ENCODE results near the gene RIMKLB.
"Not testable (repeated sequence)": the region's sequence is repeated elsewhere in the genome, so short reads cannot be mapped to it uniquely, and the experiment has no call there.

Gene RIMKLB

GRCh38 chr12:8813572-8814357 lies 116.0 kb downstream of the RIMKLB start:
- H3K4me3 ChIP-seq (ENCODE audit: low read length): no peak overlapping the region
- no peak for DNase-seq (ENCODE audit: low read depth)
- TF ChIP-seq CTCF (IDR thresholded peaks at IDR 0.05; ENCODE audit: insufficient read depth, low read depth, low read length, missing control alignments): no peak

GRCh38 chr12:8816448-8817050 lies 118.8 kb downstream of the RIMKLB start:
- no peak overlapping the region for H3K4me3 ChIP-seq (ENCODE audit: low read length)
- no peak for TF ChIP-seq CTCF (IDR thresholded peaks at IDR 0.05; ENCODE audit: insufficient read depth, low read depth, low read length, missing control alignments)
- DNase-seq (ENCODE audit: low read depth): no peak

- no peak for TF ChIP-seq CTCF (IDR thresholded peaks at IDR 0.05; ENCODE audit: insufficient read depth, low read depth, low read length, missing control alignments)
- peak; percentile 48 for DNase-seq (ENCODE audit: low read depth)
- no peak overlapping the region for H3K4me3 ChIP-seq (ENCODE audit: low read length)
Measured at GRCh38 chr12:8817856-8818255, 120.1 kb downstream of the RIMKLB start.

- TF ChIP-seq CTCF (IDR thresholded peaks at IDR 0.05; ENCODE audit: insufficient read depth, low read depth, low read length, missing control alignments): no peak
- DNase-seq (ENCODE audit: low read depth): no peak
- H3K4me3 ChIP-seq (ENCODE audit: low read length): no peak overlapping the region
Measured at GRCh38 chr12:8818526-8818925, 120.7 kb downstream of the RIMKLB start.

- no peak for TF ChIP-seq CTCF (IDR thresholded peaks at IDR 0.05; ENCODE audit: insufficient read depth, low read depth, low read length, missing control alignments)
- H3K4me3 ChIP-seq (ENCODE audit: low read length): no peak overlapping the region
- DNase-seq (ENCODE audit: low read depth): peak; percentile 86
Measured at GRCh38 chr12:8819666-8819980, 121.8 kb downstream of the RIMKLB start.

GRCh38 chr12:8820676-8821407 lies 123.1 kb downstream of the RIMKLB start:
- DNase-seq (ENCODE audit: low read depth): peak; percentile 63
- not testable (repeated sequence) for H3K4me3 ChIP-seq (ENCODE audit: low read length)

- peak; percentile 18 for DNase-seq (ENCODE audit: low read depth)
- H3K4me3 ChIP-seq (ENCODE audit: low read length): no peak overlapping the region
- no peak for TF ChIP-seq CTCF (IDR thresholded peaks at IDR 0.05; ENCODE audit: insufficient read depth, low read depth, low read length, missing control alignments)
Measured at GRCh38 chr12:8821591-8821990, 123.8 kb downstream of the RIMKLB start.
